ENCODE results near the gene EMILIN2. TPM values are rescaled to one million over a fixed set of nuclear protein-coding genes. Genes with fewer than 3 reads are reported as not detected.
"Not testable (repeated sequence)": the region's sequence is repeated elsewhere in the genome, so short reads cannot be mapped to it uniquely, and the experiment has no call there.

The EMILIN2 gene
- total RNA-seq, 2 experiments from 2014 or later = 18.6 to 23.0 TPM

- CTCF ChIA-PET = interaction anchor here (1.0 kb wide), 1 partner anchor 9 kb away, joined by 3 read pairs; no protein-coding TSS in a partner anchor
- Mint-ChIP-seq H3K9me3 (no peaks in the 10 kb centered on the region), H3K36me3 (ENCODE audit: low read depth) (peaks cover 24% of the 10 kb centered on the region), H3K27me3 (no peaks in the 10 kb centered on the region), H3K4me3 (no peak overlapping the region), H3K27ac (no peak overlapping the region), H3K4me1 (peaks cover 28% of the 10 kb centered on the region)
- POLR2A ChIA-PET = no interaction called here
- DNase-seq = no peak
These were observed 62.1 kb downstream of the EMILIN2 start for GRCh38 chr18:2908946-2909335.

GRCh38 chr18:2909431-2910140, 62.8 kb downstream of the EMILIN2 start:
- H3K9me3 Mint-ChIP-seq = no peaks in the 10 kb centered on the region
- H3K4me1 Mint-ChIP-seq = peaks cover 28% of the 10 kb centered on the region
- ChIA-PET POLR2A (no interaction called here), CTCF (interaction anchor here (1.0 kb wide), 1 partner anchor 10 kb away, joined by 3 read pairs; no protein-coding TSS in a partner anchor)
- H3K27ac Mint-ChIP-seq = no peak overlapping the region
- peaks cover 24% of the 10 kb centered on the region for H3K36me3 Mint-ChIP-seq (ENCODE audit: low read depth)
- DNase-seq = no peak
- no peaks in the 10 kb centered on the region for H3K27me3 Mint-ChIP-seq
- no peak overlapping the region for H3K4me3 Mint-ChIP-seq

GRCh38 chr18:2910261-2910660, 63.5 kb downstream of the EMILIN2 start:
- no peaks in the 10 kb centered on the region for H3K9me3 Mint-ChIP-seq
- POLR2A ChIA-PET = interaction anchor here (0.5 kb wide), 1 partner anchor 101 kb away, joined by 6 read pairs; no protein-coding TSS in a partner anchor

GRCh38 chr18:2910751-2911425, 64.1 kb downstream of the EMILIN2 start:
- CTCF ChIA-PET = interaction anchor here (0.5 to 1.3 kb wide), 3 partner anchors 10 to 156 kb away, joined by 3 to 4 read pairs (median 3); no protein-coding TSS in a partner anchor
- Mint-ChIP-seq H3K27ac (peak overlapping the region; percentile 43), H3K4me3 (no peak overlapping the region), H3K4me1 (peaks cover 21% of the 10 kb centered on the region), H3K27me3 (no peaks in the 10 kb centered on the region), H3K36me3 (ENCODE audit: low read depth) (peaks cover 31% of the 10 kb centered on the region), H3K9me3 (no peaks in the 10 kb centered on the region)
- POLR2A ChIA-PET = interaction anchor here (0.5 kb wide), 1 partner anchor 101 kb away, joined by 6 read pairs; no protein-coding TSS in a partner anchor
- DNase-seq = no peak

More at GRCh38 chr18:2910261-2910660, 63.5 kb downstream of the EMILIN2 start:
- CTCF ChIA-PET = interaction anchor here (1.3 kb wide), 1 partner anchor 10 kb away, joined by 4 read pairs; no protein-coding TSS in a partner anchor
- Mint-ChIP-seq H3K36me3 (ENCODE audit: low read depth) (peaks cover 29% of the 10 kb centered on the region), H3K4me1 (peaks cover 28% of the 10 kb centered on the region), H3K27ac (no peak overlapping the region), H3K4me3 (no peak overlapping the region), H3K27me3 (no peaks in the 10 kb centered on the region)
- DNase-seq = no peak

- no peak overlapping the region for H3K4me3 Mint-ChIP-seq
- DNase-seq = no peak
- H3K4me1 Mint-ChIP-seq = peaks cover 23% of the 10 kb centered on the region
- no peaks in the 10 kb centered on the region for H3K27me3 Mint-ChIP-seq
- H3K36me3 Mint-ChIP-seq (ENCODE audit: low read depth) = peaks cover 37% of the 10 kb centered on the region
- no peak overlapping the region for H3K27ac Mint-ChIP-seq
- ChIA-PET POLR2A (no interaction called here), CTCF (interaction anchor here (1.1 to 1.4 kb wide), 3 partner anchors 9 to 18 kb away, joined by 3 to 4 read pairs (median 4); no protein-coding TSS in a partner anchor)
- H3K9me3 Mint-ChIP-seq = no peaks in the 10 kb centered on the region
These were observed 64.7 kb downstream of the EMILIN2 start for GRCh38 chr18:2911533-2911932.

- Mint-ChIP-seq H3K9me3 (no peaks in the 10 kb centered on the region), H3K4me1 (peaks cover 27% of the 10 kb centered on the region), H3K27ac (no peak overlapping the region), H3K27me3 (no peaks in the 10 kb centered on the region), H3K36me3 (ENCODE audit: low read depth) (peaks cover 43% of the 10 kb centered on the region), H3K4me3 (no peak overlapping the region)
- DNase-seq = no peak
- POLR2A ChIA-PET = no interaction called here
- CTCF ChIA-PET = interaction anchor here (1.0 to 1.7 kb wide), 3 partner anchors 8 to 264 kb away, joined by 3 to 4 read pairs (median 4); no protein-coding TSS in a partner anchor
These were observed 65.8 kb downstream of the EMILIN2 start for GRCh38 chr18:2912357-2913299.

- no peak overlapping the region for H3K4me3 Mint-ChIP-seq
- no peaks in the 10 kb centered on the region for H3K9me3 Mint-ChIP-seq
- no peaks in the 10 kb centered on the region for H3K27me3 Mint-ChIP-seq
- peak overlapping the region; percentile 9 for H3K27ac Mint-ChIP-seq
- ChIA-PET CTCF (interaction anchor here (0.6 to 2.8 kb wide), 10 partner anchors 8 to 332 kb away, joined by 3 to 8 read pairs (median 4); no protein-coding TSS in a partner anchor), POLR2A (no interaction called here)
- peaks cover 38% of the 10 kb centered on the region for H3K36me3 Mint-ChIP-seq (ENCODE audit: low read depth)
- no peak for DNase-seq
- H3K4me1 Mint-ChIP-seq = peaks cover 22% of the 10 kb centered on the region
These were observed 66.7 kb downstream of the EMILIN2 start for GRCh38 chr18:2913398-2914005.

- Mint-ChIP-seq H3K36me3 (ENCODE audit: low read depth) (peaks cover 37% of the 10 kb centered on the region), H3K27ac (no peak overlapping the region), H3K27me3 (no peaks in the 10 kb centered on the region), H3K4me3 (no peak overlapping the region), H3K4me1 (peaks cover 17% of the 10 kb centered on the region), H3K9me3 (no peaks in the 10 kb centered on the region)
- ChIA-PET POLR2A (no interaction called here), CTCF (interaction anchor here (0.6 to 2.8 kb wide), 10 partner anchors 9 to 331 kb away, joined by 3 to 8 read pairs (median 4); no protein-coding TSS in a partner anchor)
- DNase-seq = no peak
These were observed 67.5 kb downstream of the EMILIN2 start for GRCh38 chr18:2914185-2914880.

GRCh38 chr18:2914881-2915240, 68.1 kb downstream of the EMILIN2 start:
- no peak for DNase-seq
- Mint-ChIP-seq H3K4me1 (peaks cover 17% of the 10 kb centered on the region), H3K9me3 (no peaks in the 10 kb centered on the region), H3K27ac (no peak overlapping the region), H3K4me3 (no peak overlapping the region), H3K36me3 (ENCODE audit: low read depth) (peaks cover 38% of the 10 kb centered on the region), H3K27me3 (no peaks in the 10 kb centered on the region)
- POLR2A ChIA-PET = no interaction called here
- CTCF ChIA-PET = interaction anchor here (0.9 to 2.8 kb wide), 4 partner anchors 9 to 214 kb away, joined by 4 to 8 read pairs (median 4); no protein-coding TSS in a partner anchor

- CTCF ChIA-PET = interaction anchor here (1.0 to 2.8 kb wide), 6 partner anchors 8 to 214 kb away, joined by 3 to 8 read pairs (median 4); no protein-coding TSS in a partner anchor
- H3K4me3 Mint-ChIP-seq, DNase-seq, H3K9me3 Mint-ChIP-seq, H3K27me3 Mint-ChIP-seq, POLR2A ChIA-PET: not testable (repeated sequence)
- peak overlapping the region; percentile 13 for H3K27ac Mint-ChIP-seq
- H3K36me3 Mint-ChIP-seq (ENCODE audit: low read depth) = peaks cover 42% of the 10 kb centered on the region
- H3K4me1 Mint-ChIP-seq = peaks cover 17% of the 10 kb centered on the region
These were observed 68.7 kb downstream of the EMILIN2 start for GRCh38 chr18:2915486-2915885.

GRCh38 chr18:2916184-2916583, 69.4 kb downstream of the EMILIN2 start:
- H3K36me3 Mint-ChIP-seq (ENCODE audit: low read depth) = peaks cover 49% of the 10 kb centered on the region
- H3K27me3 Mint-ChIP-seq = no peaks in the 10 kb centered on the region
- H3K4me1 Mint-ChIP-seq = peaks cover 17% of the 10 kb centered on the region
- no peak for DNase-seq
- H3K4me3 Mint-ChIP-seq = no peak overlapping the region
- ChIA-PET POLR2A (no interaction called here), CTCF (interaction anchor here (0.6 to 2.8 kb wide), 6 partner anchors 9 to 146 kb away, joined by 3 to 8 read pairs (median 4); no protein-coding TSS in a partner anchor)
- H3K9me3 Mint-ChIP-seq = no peaks in the 10 kb centered on the region
- H3K27ac Mint-ChIP-seq = peak overlapping the region; percentile 58
